Stimulated activated CD8-positive, alpha-beta memory T cell treated with anti-CD3 and anti-CD28 coated beads, Interleukin-2, amount 100 ng/mL, for 1 hour (primary cell): Measurements from ENCODE around the gene SPARC.

Experiments used
- DNase-seq, 2 donors: peaks; one replicate each; pipeline ENCODE4 v3.0.0-alpha.2; 2020; ENCODE audit warnings: low read depth in 2 of 2

Gene SPARC

GRCh38 chr5:151678713-151679112, 8.0 kb downstream of the SPARC start:
- DNase-seq, result no peak

- DNase-seq, result no peak
Observed at GRCh38 chr5:151677776-151678545, 8.8 kb downstream of the SPARC start.

GRCh38 chr5:151676719-151677118, 10.0 kb downstream of the SPARC start:
- no peak for DNase-seq

GRCh38 chr5:151676314-151676712, 10.4 kb downstream of the SPARC start:
- DNase-seq, result no peak

- no peak for DNase-seq
Observed at GRCh38 chr5:151675611-151676313, 11.0 kb downstream of the SPARC start.

- no peak for DNase-seq
Observed at GRCh38 chr5:151674626-151675610, 11.8 kb downstream of the SPARC start.

- no peak for DNase-seq
Observed at GRCh38 chr5:151673421-151673820, 13.3 kb downstream of the SPARC start.

GRCh38 chr5:151672516-151672915, 14.2 kb downstream of the SPARC start:
- no peak for DNase-seq

GRCh38 chr5:151671950-151672349, 14.8 kb downstream of the SPARC start:
- no peak for DNase-seq

GRCh38 chr5:151670953-151671636, 15.6 kb downstream of the SPARC start:
- DNase-seq, result no peak

GRCh38 chr5:151670083-151670686, 16.5 kb downstream of the SPARC start:
- no peak for DNase-seq

GRCh38 chr5:151667083-151667482, 19.6 kb downstream of the SPARC start:
- DNase-seq, result no peak

- no peak for DNase-seq
Observed at GRCh38 chr5:151665613-151666012, 21.1 kb downstream of the SPARC start.

GRCh38 chr5:151664694-151665585, 21.8 kb downstream of the SPARC start:
- no peak for DNase-seq

- no peak for DNase-seq
Observed at GRCh38 chr5:151663617-151664293, 23.0 kb downstream of the SPARC start.

- no peak for DNase-seq
Observed at GRCh38 chr5:151662805-151663204, 23.9 kb downstream of the SPARC start.

- DNase-seq, result no peak
Observed at GRCh38 chr5:151661968-151662732, 24.6 kb downstream of the SPARC start.

- DNase-seq, result no peak
Observed at GRCh38 chr5:151660616-151661495, 25.9 kb downstream of the SPARC start.
